Psoas muscle (tissue), 8 donors: ENCODE measurements around the gene PHF19. TPM values are rescaled to one million over a fixed set of nuclear protein-coding genes. Genes with fewer than 3 reads are reported as not detected.

ENCODE experiments used
- ATAC-seq, 4 donors: fragments of 200-7000 bp; cut with Tn5 transposase; one replicate each; pipeline ENCODE4 v1.9.1; 2020; ENCODE audit warnings: moderate library complexity in 3 of 4, mild to moderate bottlenecking in 2 of 4
- DNase-seq, 2 donors: peaks; one replicate each; pipeline ENCODE4 v3.0.0-alpha.2; 2020
- H3K27ac ChIP-seq: fragments of 200-600 bp; one replicate; pipeline ENCODE4 v1.8.0; 2022
- H3K27me3 ChIP-seq, 3 donors: fragments of 200-600 bp in 1 of 3; one replicate each; pipeline versions ENCODE4 v1.6.1 to v1.8.0; 2013 to 2022; ENCODE audit warnings: low read length in 2 of 3, mild to moderate bottlenecking in 2 of 3, moderate library complexity in 1 of 3; ENCODE audit not compliant: insufficient read depth in 3 of 3
- H3K36me3 ChIP-seq, 2 donors: fragments of 200-600 bp in 1 of 2; one replicate each; pipeline versions ENCODE4 v1.6.1 to v1.8.0; 2013 to 2022; ENCODE audit warnings: low read depth in 1 of 2, mild to moderate bottlenecking in 1 of 2, moderate library complexity in 1 of 2; ENCODE audit not compliant: insufficient read depth in 1 of 2
- H3K4me1 ChIP-seq: fragments of 200-600 bp; one replicate; pipeline ENCODE4 v1.8.0; 2022
- H3K4me3 ChIP-seq: fragments of 200-600 bp; one replicate; pipeline ENCODE4 v1.8.0; 2022; ENCODE audit warnings: mild to moderate bottlenecking
- H3K9me3 ChIP-seq: fragments of 200-600 bp; one replicate; pipeline ENCODE4 v1.8.0; 2022
- CTCF ChIP-seq: fragments of 200-600 bp; IDR thresholded peaks from one replicate; pipeline ENCODE4 v1.8.0; 2022; ENCODE audit warnings: antibody characterized with exemption
- WGBS, 3 donors: extraction: QIAGEN DNeasy Blood & Tissue Kit; methylation state at CpG; one replicate each; pipeline versions ENCODE4 v1.1.6 to v1.1.7; 2013; 5-methylcytosine and 5-hydroxymethylcytosine counted together
- intact Hi-C, 2 donors: fragments of 100-400 bp; cut with DNase I; formaldehyde crosslinking; loops; one replicate each; pipeline versions ENCODE4 v1.11.0 to v1.14.2; 2022
- polyA plus RNA-seq, 3 donors: library from polyadenylated mRNA; stranded (reverse); fragments of 200-250 nt; gene quantifications; one replicate each; pipeline ENCODE4 v1.2.3, GENCODE V29; 2013
- total RNA-seq, 4 donors: library from RNA; stranded (reverse); fragmentation: NEBNext Ultra II Directional in 2 of 4; extraction: Animal tissue kit (Norgen Biotek cat#: 25700) in 2 of 4; gene quantifications; one replicate each; pipeline versions ENCODE4 v1.2.1 to v1.2.4, GENCODE V29; 2021 to 2023
- donor health status: healthy with polysubstance abuse.
- donor health status: DM: no; HTN: no; CAD: no; lungs with moderate emphysema.
- donor health status: Bipolar disorder and iron deficiency.
- donor health status: healthy.
- donor health status: DM: yes; HTN: yes; CAD: no.
- donor health status: DM: no; HTN: no; CAD: no.
- donor health status: DM: no; HTN: no; CAD: no.
- donor health status: DM: yes; HTN: yes; CAD: no.

Gene PHF19
- total and polyA plus RNA-seq, 7 donors: 6.8 to 14.8 (median 10.1) TPM

- no peaks in the 10 kb centered on the region for H3K4me1 ChIP-seq
- DNase-seq (no peak), ATAC-seq (no peak)
- TF ChIP-seq CTCF: no peak
- H3K4me3 ChIP-seq: no peak overlapping the region
- no peaks in the 10 kb centered on the region for H3K27me3 ChIP-seq
- H3K27ac ChIP-seq: no peak overlapping the region
- H3K36me3 ChIP-seq: peaks cover 0 to 25% of the 10 kb centered on the region in 2 donors
- no peaks in the 10 kb centered on the region for H3K9me3 ChIP-seq
- 68 to 76% (median 71%) methylated on average over 7 of the region's 7 CpGs for WGBS, 3 donors
- intact Hi-C loops: no loop called here
Observed at GRCh38 chr9:120855827-120856670, 20.9 kb downstream of the PHF19 start.

GRCh38 chr9:120854596-120855327 lies 22.2 kb downstream of the PHF19 start:
- H3K9me3 ChIP-seq: no peaks in the 10 kb centered on the region
- no peak for TF ChIP-seq CTCF
- ATAC-seq (no peak), DNase-seq (no peak)
- H3K4me1 ChIP-seq: no peaks in the 10 kb centered on the region
- intact Hi-C loops: no loop called here
- no peaks in the 10 kb centered on the region for H3K27me3 ChIP-seq
- H3K27ac ChIP-seq: no peak overlapping the region
- H3K4me3 ChIP-seq: no peak overlapping the region
- peaks cover 0 to 12% of the 10 kb centered on the region in 2 donors for H3K36me3 ChIP-seq
- WGBS, 3 donors: 79 to 89% (median 80%) methylated on average over 3 of the region's 3 CpGs

- Histone ChIP-seq H3K27me3 (no peaks in the 10 kb centered on the region), H3K36me3 (peaks cover 0 to 8% of the 10 kb centered on the region in 2 donors), H3K27ac (no peak overlapping the region), H3K9me3 (no peaks in the 10 kb centered on the region), H3K4me3 (no peak overlapping the region), H3K4me1 (no peaks in the 10 kb centered on the region)
- intact Hi-C loops: no loop called here
- TF ChIP-seq CTCF: no peak
- no peak for DNase-seq
- ATAC-seq: no peak
- 79 to 88% (median 79%) methylated on average over 6 of the region's 6 CpGs for WGBS, 3 donors
Observed at GRCh38 chr9:120853198-120853597, 23.8 kb downstream of the PHF19 start.

- 61 to 75% (median 64%) methylated on average over 5 of the region's 5 CpGs for WGBS, 3 donors
- no peak for ATAC-seq
- intact Hi-C loops: no loop called here
- Histone ChIP-seq H3K27me3 (no peaks in the 10 kb centered on the region), H3K27ac (no peak overlapping the region), H3K4me3 (no peak overlapping the region), H3K36me3 (peaks cover under 1 to 2% of the 10 kb centered on the region in 2 donors), H3K9me3 (no peaks in the 10 kb centered on the region), H3K4me1 (no peaks in the 10 kb centered on the region)
- DNase-seq: no peak
- TF ChIP-seq CTCF: no peak
Observed at GRCh38 chr9:120852240-120853010, 24.6 kb downstream of the PHF19 start.
